Activated CD4-positive, alpha-beta T cell treated with anti-CD3 and anti-CD28 coated beads, Interleukin-2, amount 50 U/mL, for 4 hours (primary cell): ENCODE measurements around the gene EMC8.
"Not testable (repeated sequence)": the region's sequence is repeated elsewhere in the genome, so short reads cannot be mapped to it uniquely, and the experiment has no call there.

Experiments used
- DNase-seq, 2 experiments: peaks; one replicate each; pipeline ENCODE4 v3.0.0-alpha.2; 2020

The EMC8 gene

DNA sequence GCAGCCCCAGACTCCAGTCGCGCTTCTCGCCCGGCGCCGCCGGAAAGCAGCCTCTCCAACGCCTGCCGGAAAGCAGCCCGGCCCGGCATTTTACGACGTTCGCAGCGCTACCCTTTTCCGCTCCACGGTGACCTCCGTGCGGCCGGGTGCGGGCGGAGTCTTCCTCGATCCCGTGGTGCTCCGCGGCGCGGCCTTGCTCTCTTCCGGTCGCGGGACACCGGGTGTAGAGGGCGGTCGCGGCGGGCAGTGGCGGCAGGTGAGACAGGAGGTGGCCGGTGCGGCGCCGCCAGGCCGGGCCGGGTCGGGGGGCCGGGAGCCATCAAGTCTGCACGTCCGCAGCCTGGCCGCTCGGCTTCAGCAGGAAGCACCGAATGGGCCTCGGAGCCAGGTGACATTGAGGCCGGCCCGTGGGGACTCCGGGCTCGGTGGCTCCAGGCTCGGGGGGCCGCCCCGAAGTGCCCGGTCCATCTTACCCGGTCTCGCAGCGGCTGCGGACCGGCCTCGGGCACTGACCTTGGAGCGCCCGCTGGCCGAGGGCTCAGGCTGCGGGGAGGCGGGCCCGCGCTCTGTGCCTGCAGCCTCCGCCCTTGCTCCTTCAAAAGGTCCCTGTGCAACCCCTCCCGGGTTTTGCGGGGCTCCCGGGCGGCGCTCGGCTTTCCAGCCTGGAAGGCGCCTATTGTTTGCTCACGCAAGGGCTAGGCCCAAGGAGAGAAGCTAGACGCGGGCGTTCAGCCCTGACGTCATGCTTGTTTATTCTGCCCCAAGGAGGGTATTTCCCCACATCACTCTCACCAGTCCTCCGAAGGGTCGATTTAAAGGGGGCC, at the start of gene EMC8, which contains the start of gene COX4I1:
TSS of gene EMC8 (minus strand) at position 48 of the 824 bp plus-strand sequence. CDS start 249 bp downstream, outside the sequence.
TSS of gene COX4I1 (plus strand) at position 199 of the 824 bp plus-strand sequence. CDS start 1,511 bp downstream, outside the sequence.
- DNase-seq: peak; percentile 90

DNA sequence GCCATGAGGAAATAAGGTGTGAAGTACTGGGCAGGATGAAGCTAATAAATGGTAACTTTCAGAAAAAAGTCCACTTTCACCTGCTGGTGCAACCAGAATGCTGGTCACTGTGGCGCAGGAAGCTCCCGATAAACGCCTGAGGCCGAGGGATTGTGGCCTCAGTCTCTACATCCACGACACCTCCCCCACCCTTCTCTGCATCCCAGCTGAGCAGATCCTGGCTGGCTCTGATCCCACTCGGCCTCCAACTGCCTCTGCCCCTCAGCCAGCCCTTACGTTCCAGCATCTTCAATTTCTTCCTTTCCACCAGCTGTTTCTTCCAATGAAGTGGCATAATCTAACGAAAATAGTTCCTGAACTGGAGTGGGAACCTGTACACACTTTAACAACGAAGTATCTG, 49.6 kb upstream of the EMC8 start:
- no peak for DNase-seq

DNA sequence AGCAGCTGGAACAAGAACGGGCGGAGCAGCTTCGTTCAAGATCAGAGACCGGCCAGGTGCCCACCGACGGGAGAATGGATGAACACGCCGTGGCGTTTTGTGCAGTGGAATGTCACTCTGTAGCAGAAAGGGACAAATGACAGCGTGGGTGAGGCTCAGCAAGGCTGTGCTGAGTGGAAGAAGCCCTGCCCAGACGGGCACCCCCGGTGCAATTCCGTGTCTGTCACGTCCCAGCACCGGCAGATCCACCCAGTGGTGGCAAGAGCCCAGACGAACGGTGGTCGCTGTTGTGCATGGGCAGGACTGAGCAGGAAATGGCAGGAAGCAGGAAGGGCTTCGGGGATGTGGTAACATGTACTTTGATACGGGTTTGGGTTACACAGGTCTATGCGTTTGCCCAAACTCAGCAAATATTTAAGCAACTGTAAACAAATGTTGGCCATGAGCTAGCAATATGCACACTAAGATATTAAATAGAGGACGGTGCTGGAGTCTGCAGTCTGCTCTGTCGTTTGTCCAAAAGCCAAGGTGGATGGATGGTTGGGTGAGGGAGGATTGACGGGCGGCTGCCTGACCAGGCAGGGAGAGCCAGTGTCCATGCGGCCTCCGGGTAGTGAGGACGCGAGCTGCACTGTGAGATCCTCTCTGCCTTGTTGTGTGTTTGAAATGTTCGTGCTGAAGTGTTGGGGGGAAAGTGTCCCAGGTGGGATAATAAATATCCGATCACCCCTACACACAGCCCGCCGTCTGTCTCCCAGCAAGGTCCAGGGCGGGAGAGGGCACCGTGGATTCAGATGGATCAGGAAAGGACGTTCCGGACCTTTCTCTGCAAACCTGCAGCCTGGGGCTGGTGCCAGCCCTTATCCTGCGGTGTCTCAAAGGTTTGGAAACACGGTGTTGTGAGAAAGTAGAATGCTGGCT, 48.6 kb upstream of the EMC8 start:
- no peak for DNase-seq

DNA sequence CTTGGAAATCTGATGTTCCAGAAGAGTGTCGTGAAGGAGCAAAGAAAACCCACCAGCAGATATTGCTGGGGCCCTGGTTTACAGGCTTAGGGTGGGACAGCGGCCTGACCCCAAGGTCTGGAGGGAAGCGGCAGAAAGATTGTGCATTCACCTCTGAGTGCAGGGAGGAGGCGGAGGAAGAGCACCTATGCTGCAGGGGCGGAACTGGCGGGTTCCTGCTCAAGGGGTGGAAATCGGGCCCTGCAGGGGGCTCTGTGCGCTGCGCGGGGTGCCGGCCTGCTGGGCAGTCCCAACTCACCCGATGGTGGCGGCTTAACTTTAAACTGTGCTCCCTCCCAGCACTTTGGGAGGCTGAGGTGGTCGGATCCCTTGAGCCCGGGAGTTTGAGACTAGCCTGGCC, 47.7 kb upstream of the EMC8 start:
- no peak for DNase-seq

DNA sequence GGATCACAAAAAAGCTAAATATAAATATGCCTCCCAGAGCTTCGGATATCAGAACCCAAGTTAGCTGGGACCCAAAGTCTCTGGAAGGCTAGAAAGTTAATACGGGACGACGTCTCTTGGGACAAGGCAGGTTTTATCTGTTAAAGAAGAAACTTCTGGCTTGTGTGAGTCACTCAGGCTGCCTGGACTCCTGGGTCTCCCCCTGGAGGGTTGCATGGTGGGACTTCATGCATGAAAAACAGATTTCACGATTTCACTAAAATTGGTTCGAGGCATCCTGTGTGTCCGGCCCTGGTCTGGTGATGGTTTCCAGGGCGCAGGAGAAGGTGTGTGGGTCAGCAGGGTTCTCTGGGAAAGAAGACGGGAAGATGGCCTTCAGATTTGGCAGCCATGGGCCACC, 47.1 kb upstream of the EMC8 start:
- no peak for DNase-seq

DNA sequence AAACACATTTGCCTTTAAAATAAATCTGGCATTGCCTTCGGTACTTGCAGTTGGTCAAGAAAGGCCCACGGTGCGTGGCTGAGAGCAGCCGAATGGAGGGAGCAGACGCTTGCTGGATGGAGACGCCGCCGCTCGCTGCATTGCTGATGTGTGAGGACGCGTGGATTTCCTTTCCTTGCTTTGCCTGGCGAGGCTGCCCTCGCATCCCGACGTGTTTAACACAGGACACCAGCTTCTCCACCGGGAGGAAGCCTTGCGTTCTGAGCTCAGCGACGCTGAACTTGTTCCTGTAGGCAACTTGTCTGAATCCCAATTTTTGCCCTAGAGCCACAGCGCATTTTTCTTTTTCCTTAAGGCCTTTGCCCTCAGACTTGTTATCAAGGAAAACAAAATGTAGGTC, 45.9 kb upstream of the EMC8 start:
- no peak for DNase-seq

DNA sequence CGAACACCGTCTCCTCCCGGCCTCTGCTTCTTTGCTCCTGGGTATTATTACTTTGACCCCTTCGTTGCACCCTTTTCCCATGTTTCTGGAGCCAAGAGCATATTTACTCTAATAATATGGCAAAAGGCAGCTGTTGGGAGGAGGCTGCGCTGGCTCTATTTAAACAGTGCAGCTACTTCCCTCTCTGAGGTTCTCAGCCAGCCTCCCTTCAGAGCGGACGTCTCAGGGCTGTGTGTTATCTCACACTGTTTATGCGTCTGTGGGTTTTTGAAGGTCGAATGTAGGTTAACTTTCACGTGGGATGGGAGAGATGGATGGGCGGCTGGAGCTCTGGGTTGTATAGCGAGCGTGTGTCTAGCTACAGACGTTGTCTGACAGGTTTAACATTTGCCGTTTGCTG, 45.4 kb upstream of the EMC8 start:
- DNase-seq: no peak

DNA sequence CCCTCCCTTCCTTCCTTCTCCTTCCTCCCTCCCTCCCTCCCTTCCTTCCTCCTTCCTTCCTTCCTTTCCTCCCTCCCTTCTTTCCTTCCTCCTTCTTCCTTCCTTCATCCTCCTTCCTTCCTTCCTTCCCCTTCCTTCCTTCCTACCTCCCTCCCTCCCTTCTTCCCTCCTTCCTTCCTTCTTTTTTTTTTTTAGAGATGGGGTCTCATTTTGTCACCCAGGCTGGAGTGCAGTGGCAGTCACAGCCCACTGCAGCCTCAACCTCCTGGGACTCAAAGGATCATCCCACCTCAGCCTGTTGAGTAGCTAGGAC, 44.8 kb upstream of the EMC8 start:
- DNase-seq: no peak

DNA sequence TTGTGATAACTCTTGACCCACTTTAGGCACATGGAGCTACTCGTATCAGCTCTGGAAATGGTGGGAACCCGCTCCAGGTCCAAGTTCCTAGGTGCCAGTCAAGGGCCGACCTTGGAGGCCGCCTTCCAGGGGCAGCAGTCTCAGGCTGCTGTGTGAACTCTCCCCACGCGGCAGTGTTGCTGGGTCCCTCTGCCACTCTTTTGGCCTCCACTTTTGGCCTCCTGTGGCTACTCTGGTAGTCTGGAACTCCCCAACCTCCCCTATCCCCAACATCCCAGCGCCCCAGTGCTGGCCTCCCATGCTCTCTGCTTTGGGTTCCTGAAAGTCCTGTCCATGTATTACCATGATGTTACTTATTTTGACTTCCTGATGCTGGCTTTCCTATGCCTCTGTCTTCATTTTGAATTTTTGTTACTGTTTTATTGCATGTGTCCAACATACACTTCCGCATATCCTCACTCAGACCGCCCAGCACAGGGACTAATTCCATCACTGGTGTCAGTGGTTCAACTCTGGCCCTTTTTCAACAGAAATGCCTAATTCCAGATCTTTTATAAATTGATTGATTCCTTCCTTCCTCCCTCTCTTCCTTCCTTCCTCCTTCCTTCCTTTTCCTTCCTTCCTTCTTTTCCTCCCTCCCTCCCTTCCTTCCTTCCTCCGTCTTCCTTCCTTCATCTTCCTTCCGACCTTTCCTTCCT, 44.3 kb upstream of the EMC8 start:
- DNase-seq: no peak

DNA sequence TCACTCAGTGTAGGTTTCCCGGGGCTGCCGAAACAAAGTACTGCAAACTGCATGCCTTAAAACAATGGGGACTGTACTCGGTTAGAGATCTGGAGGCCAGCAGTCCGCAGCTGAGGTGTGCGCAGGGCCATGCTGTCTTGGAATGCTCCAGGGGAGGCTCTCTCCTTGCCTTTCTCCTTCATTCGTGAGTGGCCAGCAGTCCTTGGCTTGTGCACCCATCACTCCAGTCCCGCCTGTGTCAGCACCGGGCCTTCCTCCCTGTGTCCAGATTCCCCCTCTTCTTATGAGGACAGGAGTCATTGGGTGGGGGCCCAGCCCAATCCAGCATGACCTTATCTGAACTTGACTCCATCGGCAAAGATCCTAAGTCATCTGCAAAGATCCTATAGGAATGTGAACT, 43.5 kb upstream of the EMC8 start:
- DNase-seq: no peak

DNA sequence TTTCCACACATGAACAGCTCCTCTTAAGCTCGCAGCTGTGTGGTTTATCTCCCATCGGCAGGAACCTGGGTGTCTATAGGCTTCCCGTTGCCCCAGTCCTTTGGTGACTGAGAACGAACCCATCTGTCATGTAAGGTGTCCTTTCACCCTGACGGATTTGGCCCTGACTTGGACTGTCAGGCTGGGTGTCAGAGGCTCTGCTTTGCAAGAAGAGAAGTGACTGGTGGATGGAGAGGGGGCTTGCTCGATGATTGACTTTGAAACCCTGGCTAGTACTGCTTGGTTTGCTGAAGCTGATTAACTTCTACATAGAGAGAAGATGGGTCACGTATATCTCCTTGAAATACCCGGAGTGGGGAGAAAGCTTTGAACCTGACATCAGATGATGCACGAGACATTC, 43.1 kb upstream of the EMC8 start:
- no peak for DNase-seq

DNA sequence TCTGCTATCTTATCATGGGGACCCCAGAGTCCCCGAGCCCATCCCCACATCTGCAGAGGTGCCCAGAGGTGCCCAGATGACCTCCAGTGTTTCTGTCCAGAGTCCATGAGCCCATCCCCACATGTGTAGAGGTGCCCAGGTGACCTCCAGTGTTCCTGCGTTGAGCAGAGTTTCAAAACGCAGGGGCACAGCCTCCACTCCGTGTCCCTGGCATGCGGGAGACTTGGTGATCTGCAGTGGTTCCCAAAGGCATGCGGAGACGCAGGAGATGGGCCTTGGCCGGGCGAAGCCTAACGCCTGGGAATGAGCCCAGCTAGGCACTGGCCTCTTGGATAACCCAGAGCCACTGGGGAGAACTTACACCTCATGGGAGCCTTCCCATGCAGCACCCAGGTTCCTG, 41.5 kb upstream of the EMC8 start:
- no peak for DNase-seq

DNA sequence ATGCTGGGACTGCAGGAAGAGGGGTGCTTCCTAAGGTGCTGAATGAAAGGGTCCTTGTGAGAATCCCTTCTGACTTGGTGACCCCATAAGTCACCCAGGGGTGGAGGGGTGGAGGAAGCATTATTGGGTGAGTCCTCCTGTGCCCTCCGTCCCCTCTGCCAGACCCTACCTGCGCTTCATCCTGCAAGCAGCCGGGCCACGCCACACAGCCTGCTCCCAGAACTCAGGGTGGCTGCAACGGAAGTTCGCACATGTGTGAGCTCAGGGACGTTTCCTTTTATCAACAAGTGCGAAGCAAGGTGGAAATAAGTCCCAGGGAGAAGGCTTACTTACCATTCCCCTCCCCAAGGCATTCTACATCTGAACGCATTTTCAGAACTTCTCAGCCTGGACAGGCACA, 41.1 kb upstream of the EMC8 start:
- no peak for DNase-seq

DNA sequence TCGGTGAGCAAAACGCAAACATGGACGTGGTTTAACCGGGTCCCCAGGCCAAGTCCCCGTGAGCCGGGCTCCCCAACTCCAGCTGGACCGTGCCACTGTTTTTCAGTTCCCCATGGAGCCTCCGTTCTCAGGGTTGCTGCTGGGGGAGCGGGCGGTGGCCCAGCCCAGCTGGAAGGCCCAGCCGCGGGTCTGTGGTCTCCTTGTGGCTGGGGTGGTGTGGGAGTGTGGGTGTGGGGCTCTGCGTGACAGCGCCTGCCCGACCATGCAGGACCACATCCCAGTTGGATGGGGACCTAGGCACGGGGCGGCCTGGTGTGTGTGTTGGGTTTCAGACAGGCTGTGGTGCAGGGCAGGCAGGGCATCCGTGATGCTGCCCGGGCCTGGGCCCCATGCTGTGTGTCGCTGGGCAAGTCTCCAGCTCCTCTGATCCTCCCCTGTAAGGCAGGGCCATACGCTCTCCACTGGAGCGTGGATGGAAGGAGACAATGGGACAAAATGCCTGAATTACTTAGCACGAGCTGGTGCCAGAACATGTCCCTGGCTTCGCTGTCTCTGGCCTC, 40.4 kb upstream of the EMC8 start:
- no peak for DNase-seq

DNA sequence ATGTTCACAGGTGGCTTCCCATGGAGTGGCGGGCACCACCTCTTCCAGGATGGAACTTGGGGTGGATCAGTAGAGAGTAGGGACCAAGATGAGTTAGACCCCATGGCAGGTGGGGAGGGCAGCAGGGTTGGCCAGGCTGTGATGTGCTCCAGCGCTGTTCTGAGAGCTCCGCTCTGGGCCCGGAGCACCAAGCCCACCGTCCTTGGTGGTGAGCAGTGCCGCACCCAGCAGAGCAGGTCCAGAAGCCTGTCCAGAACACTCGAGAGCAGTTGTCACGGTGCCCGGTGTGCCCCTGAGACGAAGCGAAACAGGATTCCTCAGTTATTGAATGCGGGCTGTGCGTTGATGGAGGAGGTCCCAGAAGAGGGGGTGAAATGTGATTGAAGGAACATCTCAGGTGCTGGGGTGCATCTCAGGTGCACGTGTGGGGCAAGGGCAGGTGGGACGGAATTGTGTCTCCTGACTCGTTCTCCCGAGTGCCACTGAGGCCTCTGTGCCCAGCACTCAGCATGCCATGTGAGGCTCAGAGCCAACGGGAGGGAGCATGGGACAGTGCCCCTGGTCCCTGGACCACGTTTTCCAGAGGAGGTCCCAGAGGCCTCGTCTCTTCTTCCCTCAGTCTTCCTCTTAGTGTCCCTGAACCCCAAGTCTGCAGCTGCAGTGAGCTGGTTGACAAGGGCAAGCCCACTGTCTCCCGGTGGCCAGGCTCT, 39.7 kb upstream of the EMC8 start:
- DNase-seq: no peak

DNA sequence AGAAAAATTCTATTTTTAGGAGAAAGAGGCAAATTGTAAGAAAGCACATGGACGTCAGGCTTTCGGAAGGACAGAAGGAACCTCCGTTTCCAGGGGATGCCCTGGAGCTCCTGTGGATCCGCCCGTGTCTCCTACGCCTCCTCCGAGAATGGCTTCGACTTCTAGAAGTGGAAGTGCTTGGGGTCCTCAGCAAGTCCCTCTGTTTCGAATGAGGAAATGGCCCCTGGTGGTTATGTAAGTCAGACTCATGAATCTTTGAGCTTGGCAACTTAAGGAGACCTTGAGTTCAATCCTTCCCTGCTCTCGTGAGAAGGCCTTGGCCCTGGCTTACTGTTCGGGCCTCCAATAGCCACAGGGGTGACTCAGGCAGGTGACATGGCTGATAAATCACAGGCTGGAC, 39.0 kb upstream of the EMC8 start:
- DNase-seq: no peak

DNA sequence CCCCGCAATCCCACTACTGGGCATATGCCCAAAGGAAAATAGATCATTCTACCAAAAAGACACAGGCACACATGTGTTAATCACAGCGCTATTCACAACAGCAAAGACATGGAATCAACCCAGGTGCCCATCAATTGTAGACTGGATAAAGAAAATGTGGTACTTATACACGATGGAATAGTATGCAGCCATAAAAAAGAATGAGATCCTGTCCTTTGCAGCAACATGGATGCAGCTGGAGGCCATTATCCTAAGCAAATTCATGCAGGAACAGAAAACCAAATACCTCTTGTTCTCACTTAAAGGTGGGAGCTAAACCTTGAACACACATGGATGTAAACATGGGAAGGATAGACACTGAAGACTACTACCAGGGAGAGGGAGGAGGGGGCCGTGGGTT, 38.3 kb upstream of the EMC8 start:
- DNase-seq: not testable (repeated sequence)

DNA sequence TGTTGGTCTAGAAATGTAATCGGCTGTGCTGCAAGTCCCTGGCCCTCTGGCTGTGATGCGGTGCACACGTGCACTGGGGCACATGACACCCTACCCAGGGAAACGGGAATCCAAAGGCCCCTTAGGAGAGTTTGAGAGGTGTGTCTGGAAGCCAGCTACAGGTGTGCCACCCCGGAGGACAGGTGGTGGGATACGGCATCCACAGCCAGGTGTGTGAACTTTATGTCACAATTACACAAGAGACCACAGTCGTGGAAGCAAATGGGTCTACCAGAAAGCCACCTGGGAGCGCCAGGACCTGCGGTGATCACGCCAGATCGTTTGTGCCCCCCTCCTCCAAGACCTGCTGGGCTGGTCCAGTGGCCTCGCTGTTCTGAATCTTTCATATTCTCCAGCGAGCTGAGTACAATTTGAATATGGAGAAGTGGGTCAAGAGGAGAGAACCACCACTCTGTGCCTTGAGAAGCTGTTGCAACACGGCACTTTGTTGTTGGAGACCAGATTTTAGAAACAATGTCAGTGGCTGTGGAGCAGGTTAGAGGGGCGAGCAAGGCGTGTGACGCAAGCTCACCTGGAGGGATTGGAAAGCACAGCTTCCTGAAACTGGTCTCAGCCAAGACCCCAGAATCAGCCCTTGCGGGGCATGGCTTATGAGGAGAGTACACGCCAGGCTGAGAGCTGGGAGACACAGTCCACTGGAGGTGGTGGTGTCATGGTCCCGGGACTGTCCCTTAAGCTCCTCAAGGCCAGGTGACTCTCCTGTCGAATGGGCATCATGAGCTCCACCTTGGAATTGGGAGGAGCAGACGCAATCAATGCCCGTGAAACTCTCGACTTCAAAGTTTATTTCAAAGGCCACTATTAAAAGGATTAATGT, 37.6 kb upstream of the EMC8 start:
- no peak for DNase-seq

DNA sequence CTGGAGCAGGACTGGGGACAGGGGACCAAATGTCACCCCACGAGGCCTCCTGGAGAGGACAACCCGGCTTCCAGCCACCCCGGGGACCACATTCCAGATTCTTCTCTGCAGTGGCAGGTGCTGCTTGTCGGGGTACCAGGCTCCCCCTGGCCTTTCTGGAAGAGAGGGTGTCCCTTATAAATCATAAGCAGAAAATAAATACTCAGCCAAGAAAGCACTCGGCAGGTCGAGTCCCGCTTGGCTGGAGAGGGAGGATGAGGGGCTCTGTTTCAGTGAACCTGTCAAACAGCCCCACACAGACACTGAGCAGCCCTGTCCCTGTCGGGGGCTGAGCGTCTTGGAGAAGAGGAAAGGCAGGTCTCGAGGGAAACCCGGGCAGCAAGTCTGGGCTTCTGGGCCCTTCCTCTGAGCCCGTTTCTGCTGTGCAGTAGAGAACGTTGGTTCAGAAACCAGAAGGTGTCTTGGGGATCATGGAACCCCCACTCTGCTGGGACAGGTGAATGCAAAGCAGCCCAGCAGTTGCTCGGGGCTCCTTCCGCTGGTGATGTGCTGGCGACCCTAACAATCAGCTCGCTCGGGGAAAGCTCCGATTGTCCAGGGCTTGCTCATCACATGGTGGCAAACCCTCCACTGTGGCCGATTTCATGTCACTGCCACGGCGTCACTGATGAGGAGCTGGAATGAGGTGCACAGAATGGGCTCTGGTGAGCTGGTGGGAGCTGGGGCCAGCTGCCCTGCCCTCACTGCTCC, 36.8 kb upstream of the EMC8 start:
- DNase-seq: no peak

DNA sequence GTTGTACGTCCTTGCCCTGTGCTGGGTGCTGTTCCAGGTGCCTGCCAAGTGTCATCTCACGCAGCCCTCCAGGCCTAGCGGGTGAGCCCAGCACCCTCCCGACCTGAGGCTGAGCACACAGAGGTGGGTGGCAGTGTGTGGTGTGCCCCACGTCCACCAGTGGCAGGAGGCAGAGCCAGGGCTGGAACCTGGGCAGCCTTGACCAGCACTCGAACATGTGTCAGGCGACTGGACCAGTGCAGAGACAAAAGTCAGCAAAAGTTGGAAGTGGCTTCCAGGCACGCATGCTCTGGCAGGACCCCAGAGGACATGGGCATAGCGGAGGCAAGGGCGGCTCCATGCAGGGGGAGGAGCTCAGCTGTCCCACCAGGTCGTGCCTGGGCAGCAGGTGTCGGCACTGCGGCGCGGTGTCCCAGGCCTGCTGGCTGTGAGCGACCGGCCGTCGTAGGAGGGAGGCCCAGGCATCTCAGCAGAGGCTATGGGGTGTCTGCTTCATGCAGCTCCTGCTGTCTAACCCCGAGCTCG, 35.9 kb upstream of the EMC8 start:
- no peak for DNase-seq
